Measurements from ENCODE around the gene SIRT6. TPM values are rescaled to one million over a fixed set of nuclear protein-coding genes. Genes with fewer than 3 reads are reported as not detected.
"Not testable (repeated sequence)": the region's sequence is repeated elsewhere in the genome, so short reads cannot be mapped to it uniquely, and the experiment has no call there.

Gene SIRT6
- total RNA-seq, 2 donors from 2014 or later: 83.9 to 120 TPM

GRCh38 chr19:4152241-4152998 lies 29.9 kb downstream of the SIRT6 start:
- H3K4me1 ChIP-seq: no peaks in the 10 kb centered on the region
- DNase-seq: no peak
- intact Hi-C loops (cut with DNase I): no loop called here
- no peak overlapping the region for H3K4me3 ChIP-seq
- TF ChIP-seq, protein P1, sequence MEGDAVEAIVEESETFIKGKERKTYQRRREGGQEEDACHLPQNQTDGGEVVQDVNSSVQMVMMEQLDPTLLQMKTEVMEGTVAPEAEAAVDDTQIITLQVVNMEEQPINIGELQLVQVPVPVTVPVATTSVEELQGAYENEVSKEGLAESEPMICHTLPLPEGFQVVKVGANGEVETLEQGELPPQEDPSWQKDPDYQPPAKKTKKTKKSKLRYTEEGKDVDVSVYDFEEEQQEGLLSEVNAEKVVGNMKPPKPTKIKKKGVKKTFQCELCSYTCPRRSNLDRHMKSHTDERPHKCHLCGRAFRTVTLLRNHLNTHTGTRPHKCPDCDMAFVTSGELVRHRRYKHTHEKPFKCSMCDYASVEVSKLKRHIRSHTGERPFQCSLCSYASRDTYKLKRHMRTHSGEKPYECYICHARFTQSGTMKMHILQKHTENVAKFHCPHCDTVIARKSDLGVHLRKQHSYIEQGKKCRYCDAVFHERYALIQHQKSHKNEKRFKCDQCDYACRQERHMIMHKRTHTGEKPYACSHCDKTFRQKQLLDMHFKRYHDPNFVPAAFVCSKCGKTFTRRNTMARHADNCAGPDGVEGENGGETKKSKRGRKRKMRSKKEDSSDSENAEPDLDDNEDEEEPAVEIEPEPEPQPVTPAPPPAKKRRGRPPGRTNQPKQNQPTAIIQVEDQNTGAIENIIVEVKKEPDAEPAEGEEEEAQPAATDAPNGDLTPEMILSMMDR (IDR thresholded peaks at IDR 0.05): no peak
- no peaks in the 10 kb centered on the region for H3K36me3 ChIP-seq
- no peak overlapping the region for H3K9ac ChIP-seq (ENCODE audit: low read depth in 2 of 2, low read length in 2 of 2)
- no peak overlapping the region for H3K27ac ChIP-seq
- H3K9me3 ChIP-seq: no peaks in the 10 kb centered on the region
- no peaks in the 10 kb centered on the region for H3K27me3 ChIP-seq

GRCh38 chr19:4151623-4152022 lies 30.7 kb downstream of the SIRT6 start:
- Histone ChIP-seq H3K4me1 (no peaks in the 10 kb centered on the region), H3K4me3 (no peak overlapping the region), H3K27ac (no peak overlapping the region), H3K9ac (ENCODE audit: low read depth in 2 of 2, low read length in 2 of 2) (no peak overlapping the region), H3K36me3 (no peaks in the 10 kb centered on the region), H3K27me3 (no peaks in the 10 kb centered on the region), H3K9me3 (no peaks in the 10 kb centered on the region)
- no peak for DNase-seq
- TF ChIP-seq, protein P1 (IDR thresholded peaks at IDR 0.05): no peak
- intact Hi-C loops (cut with DNase I): no loop called here

DNA sequence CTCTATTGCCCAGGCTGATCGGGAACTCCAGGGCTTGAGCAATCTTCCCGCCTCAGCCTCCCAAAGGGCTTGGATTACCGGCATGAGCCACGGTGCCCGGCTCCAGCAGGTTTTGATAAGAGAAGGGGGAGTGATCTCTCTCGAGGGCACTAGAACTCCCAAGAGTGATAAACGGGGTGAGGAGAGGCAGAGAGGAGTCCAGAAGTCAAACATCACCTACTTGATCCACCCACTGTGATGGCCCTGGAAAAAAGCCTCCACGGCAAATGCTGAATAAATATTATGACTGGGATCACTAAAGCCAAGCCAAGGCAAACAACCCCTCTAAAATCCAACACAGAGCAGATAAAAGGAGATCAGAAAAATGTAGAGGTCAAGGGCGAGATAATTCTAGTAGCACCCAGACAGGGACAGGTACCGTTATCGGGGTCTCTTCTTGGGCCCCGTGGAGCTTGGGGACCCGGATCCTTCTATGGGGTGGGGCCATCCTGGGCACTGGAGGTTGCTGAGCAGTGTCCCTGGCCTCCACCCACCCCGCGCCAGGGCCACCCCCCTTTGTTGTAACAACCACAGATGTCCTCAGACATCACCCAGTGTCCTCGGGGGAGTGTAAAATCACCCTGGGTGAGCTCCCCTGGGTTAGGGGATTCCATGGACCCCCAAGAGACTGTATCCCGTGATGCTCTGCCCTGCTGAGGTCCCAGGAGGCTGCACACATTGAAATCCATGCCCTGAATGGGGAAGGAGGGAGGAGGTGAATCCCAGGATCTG lies 32.7 kb downstream of the SIRT6 start:
- no peaks in the 10 kb centered on the region for H3K4me1 ChIP-seq

DNA sequence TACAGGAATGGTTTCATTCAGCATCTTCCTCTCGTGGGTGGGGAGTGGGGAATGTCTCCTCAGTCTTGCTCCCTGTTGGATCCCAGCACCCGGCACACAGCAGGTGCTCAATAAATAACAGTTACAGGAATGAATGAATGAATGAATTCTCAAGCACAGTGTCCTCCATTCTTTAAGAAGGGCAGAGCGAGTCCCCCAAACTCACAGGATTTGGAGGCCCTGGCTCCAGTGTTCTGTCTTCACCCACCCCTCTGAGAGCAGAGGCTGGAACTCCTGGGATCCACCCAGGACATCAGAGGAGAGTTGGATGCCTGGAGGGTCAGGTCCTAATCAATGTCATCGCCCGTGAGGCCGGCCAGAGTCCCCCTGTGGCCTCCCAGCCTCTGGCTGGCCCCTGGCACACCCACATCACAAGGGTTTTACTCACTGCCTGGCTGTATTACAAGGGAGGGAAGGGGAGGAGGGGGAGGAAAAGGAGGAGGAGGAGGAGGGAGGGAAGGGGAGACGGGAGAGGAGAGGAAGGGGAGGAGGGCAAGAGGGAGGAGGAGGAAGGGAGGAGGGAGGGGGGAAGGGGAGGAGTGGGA lies 37.6 kb downstream of the SIRT6 start:
- Histone ChIP-seq H3K9ac (ENCODE audit: low read depth in 2 of 2, low read length in 2 of 2) (peak overlapping the region; percentile 56 to 73), H3K27ac (peak overlapping the region; percentile 94), H3K4me1 (peaks cover 3% of the 10 kb centered on the region), H3K9me3 (no peaks in the 10 kb centered on the region), H3K27me3 (no peaks in the 10 kb centered on the region), H3K4me3 (no peak overlapping the region), H3K36me3 (no peaks in the 10 kb centered on the region)
- intact Hi-C loops (cut with DNase I): loop anchor here (5.0 kb wide), 1 partner anchor 43 kb away; no protein-coding TSS in a partner anchor
- TF ChIP-seq, protein P1 (IDR thresholded peaks at IDR 0.05): no peak
- DNase-seq: peak; percentile 81

More for the DNA sequence above, 32.7 kb downstream of the SIRT6 start:
- intact Hi-C loops (cut with DNase I): no loop called here
- Histone ChIP-seq H3K27ac (peak overlapping the region; percentile 45), H3K4me3 (no peak overlapping the region), H3K36me3 (no peaks in the 10 kb centered on the region), H3K9me3 (no peaks in the 10 kb centered on the region), H3K9ac (ENCODE audit: low read depth in 2 of 2, low read length in 2 of 2) (peak overlapping the region in 1 of 2 donors; percentile 47), H3K27me3 (no peaks in the 10 kb centered on the region)
- DNase-seq: peak; percentile 86
- TF ChIP-seq, protein P1 (IDR thresholded peaks at IDR 0.05): no peak

GRCh38 chr19:4142916-4143315 lies 39.4 kb downstream of the SIRT6 start:
- not testable (repeated sequence) for DNase-seq
- intact Hi-C loops (cut with DNase I): loop anchor here (5.0 kb wide), 1 partner anchor 44 kb away; no protein-coding TSS in a partner anchor
- H3K27ac ChIP-seq: peak overlapping the region; percentile 94

More at GRCh38 chr19:4142916-4143315, 39.4 kb downstream of the SIRT6 start:
- peak overlapping the region in 1 of 2 donors; percentile 34 for H3K9ac ChIP-seq (ENCODE audit: low read depth in 2 of 2, low read length in 2 of 2)
- not testable (repeated sequence) for H3K36me3 ChIP-seq, H3K9me3 ChIP-seq, H3K4me1 ChIP-seq, H3K27me3 ChIP-seq, H3K4me3 ChIP-seq

All from colonic mucosa (tissue), 4 donors.